OCI-LY1 (cell line): Measurements from ENCODE around the gene PLCB4.

Experiments used
- H2AFZ ChIP-seq: fragments of 200-600 bp; sonication (generic), shearing (Covaris generic); 2 replicates; pipeline ENCODE4 v1.6.0; 2014; ENCODE audit warnings: antibody characterized with exemption, mild to moderate bottlenecking, low read length
- H3F3A ChIP-seq: fragments of 200-600 bp; sonication (generic), shearing (Covaris generic); 2 replicates; pipeline ENCODE4 v1.6.0; 2014; ENCODE audit warnings: mild to moderate bottlenecking, antibody characterized with exemption, low read length, moderate library complexity; ENCODE audit not compliant: insufficient read depth
- H3K27ac ChIP-seq: fragments of 200-600 bp; sonication (generic); 2 replicates; pipeline ENCODE4 v1.5.1; 2014; ENCODE audit warnings: low read length, mixed run types, mild to moderate bottlenecking, low read depth; ENCODE audit not compliant: poor library complexity, severe bottlenecking
- H3K27me3 ChIP-seq: fragments of 200-600 bp; sonication (generic); 2 replicates; pipeline ENCODE4 v1.6.0; 2014; ENCODE audit warnings: antibody characterized with exemption, mild to moderate bottlenecking, low read length, moderate library complexity; ENCODE audit not compliant: insufficient read depth
- H3K36me3 ChIP-seq: fragments of 200-600 bp; sonication (generic); 2 replicates; pipeline ENCODE4 v1.6.1; 2014; ENCODE audit warnings: mild to moderate bottlenecking, antibody characterized with exemption, low read length, moderate library complexity, mixed read lengths; ENCODE audit not compliant: insufficient read depth
- H3K4me1 ChIP-seq: fragments of 200-600 bp; sonication (generic); 2 replicates; pipeline ENCODE4 v1.5.1; 2014; ENCODE audit warnings: mild to moderate bottlenecking, low read length, moderate library complexity; ENCODE audit not compliant: insufficient read depth, severe bottlenecking
- H3K4me2 ChIP-seq: fragments of 200-600 bp; sonication (generic), shearing (Covaris generic); 2 replicates; pipeline ENCODE4 v1.6.1; 2014; ENCODE audit warnings: low read length
- H3K4me3 ChIP-seq: fragments of 200-600 bp; sonication (generic); 2 replicates; pipeline ENCODE4 v1.5.1; 2014; ENCODE audit warnings: low read length, low read depth, mild to moderate bottlenecking, mixed read lengths; ENCODE audit not compliant: poor library complexity, severe bottlenecking
- H3K79me2 ChIP-seq: fragments of 200-600 bp; shearing (Covaris generic); 2 replicates; pipeline ENCODE4 v1.6.1; 2016; ENCODE audit warnings: mixed run types, low read length, mixed read lengths; ENCODE audit not compliant: insufficient read depth
- H3K9ac ChIP-seq: fragments of 200-600 bp; sonication (generic), shearing (Covaris generic); 2 replicates; pipeline ENCODE4 v1.6.1; 2014; ENCODE audit warnings: mild to moderate bottlenecking, low read length, mixed read lengths
- H3K9me2 ChIP-seq: fragments of 200-600 bp; sonication (generic), shearing (Covaris generic); 2 replicates; pipeline ENCODE4 v1.6.1; 2014; ENCODE audit warnings: low read depth, mild to moderate bottlenecking, low read length, mixed read lengths
- H3K9me3 ChIP-seq: fragments of 200-600 bp; shearing (Covaris generic); 2 replicates; pipeline ENCODE4 v1.6.1; 2014; ENCODE audit warnings: low read length, mixed read lengths
- H4K20me1 ChIP-seq: fragments of 200-600 bp; sonication (generic), shearing (Covaris generic); 2 replicates; pipeline ENCODE4 v1.6.0; 2016; ENCODE audit warnings: mild to moderate bottlenecking, low read length; ENCODE audit not compliant: insufficient read depth
- CTCF ChIP-seq: fragments of 200-600 bp; sonication (generic), shearing (Covaris generic); IDR thresholded peaks from 2 replicates; pipeline ENCODE4 v1.5.1; 2017; ENCODE audit warnings: mild to moderate bottlenecking, antibody characterized with exemption, low read length, moderate library complexity, mixed read lengths
- EZH2 ChIP-seq: fragments of 200-600 bp; sonication (generic), shearing (Covaris generic); IDR thresholded peaks from 2 replicates; pipeline ENCODE4 v1.8.0; 2017; ENCODE audit warnings: borderline replicate concordance, mixed run types, mild to moderate bottlenecking, antibody characterized with exemption, low read length, moderate library complexity, mixed read lengths

PLCB4 gene

GRCh38 chr20:9200196-9200595 lies 131.3 kb downstream of the PLCB4 start:
- no peak overlapping the region for H3K4me3 ChIP-seq
- no peaks in the 10 kb centered on the region for H3K4me1 ChIP-seq
- no peak overlapping the region for H3K4me2 ChIP-seq
- TF ChIP-seq CTCF = no peak
- no peak for TF ChIP-seq EZH2
- no peak overlapping the region for H2AFZ ChIP-seq
- H3F3A ChIP-seq = no peaks in the 10 kb centered on the region
- H3K27ac ChIP-seq = no peak overlapping the region
- no peaks in the 10 kb centered on the region for H3K36me3 ChIP-seq
- H4K20me1 ChIP-seq = no peaks in the 10 kb centered on the region
- H3K9me2 ChIP-seq = no peaks in the 10 kb centered on the region
- H3K79me2 ChIP-seq = no peaks in the 10 kb centered on the region
- H3K27me3 ChIP-seq = no peaks in the 10 kb centered on the region
- H3K9ac ChIP-seq = no peak overlapping the region
- no peaks in the 10 kb centered on the region for H3K9me3 ChIP-seq

GRCh38 chr20:9200620-9201019 lies 131.7 kb downstream of the PLCB4 start:
- Histone ChIP-seq H3K4me1 (no peaks in the 10 kb centered on the region), H3K4me3 (no peak overlapping the region), H3F3A (no peaks in the 10 kb centered on the region), H3K36me3 (no peaks in the 10 kb centered on the region), H4K20me1 (no peaks in the 10 kb centered on the region), H3K9me2 (no peaks in the 10 kb centered on the region), H2AFZ (no peak overlapping the region), H3K79me2 (no peaks in the 10 kb centered on the region), H3K9ac (no peak overlapping the region), H3K27me3 (no peaks in the 10 kb centered on the region), H3K27ac (no peak overlapping the region), H3K4me2 (no peak overlapping the region), H3K9me3 (no peaks in the 10 kb centered on the region)
- no peak for TF ChIP-seq CTCF
- no peak for TF ChIP-seq EZH2

GRCh38 chr20:9202420-9203080 lies 133.7 kb downstream of the PLCB4 start:
- H2AFZ ChIP-seq = no peak overlapping the region
- no peaks in the 10 kb centered on the region for H3K27me3 ChIP-seq
- no peak overlapping the region for H3K9ac ChIP-seq
- no peaks in the 10 kb centered on the region for H3K36me3 ChIP-seq
- H3K4me3 ChIP-seq = no peak overlapping the region
- H3K9me2 ChIP-seq = no peaks in the 10 kb centered on the region
- no peaks in the 10 kb centered on the region for H3K4me1 ChIP-seq
- H3K79me2 ChIP-seq = no peaks in the 10 kb centered on the region
- no peak overlapping the region for H3K27ac ChIP-seq
- TF ChIP-seq CTCF = no peak
- TF ChIP-seq EZH2 = no peak
- no peak overlapping the region for H3K4me2 ChIP-seq
- H4K20me1 ChIP-seq = no peaks in the 10 kb centered on the region
- no peaks in the 10 kb centered on the region for H3K9me3 ChIP-seq
- no peaks in the 10 kb centered on the region for H3F3A ChIP-seq
